HEK293 (cell line): ENCODE measurements around the gene ADRA1B.

Source experiments
- GLIS1 ChIP-seq: fragments of 450-650 bp; formaldehyde crosslinking; IDR thresholded peaks from 2 replicates; pipeline ENCODE4 v1.5.1; 2016; ENCODE audit warnings: missing biosample characterization, missing genetic modification characterization
- MYNN ChIP-seq: fragments of 450-650 bp; formaldehyde crosslinking; IDR thresholded peaks from 2 replicates; pipeline ENCODE4 v1.5.1; 2016; ENCODE audit warnings: missing biosample characterization, missing genetic modification characterization, borderline replicate concordance
- PRDM10 ChIP-seq: fragments of 450-650 bp; formaldehyde crosslinking; IDR thresholded peaks from 2 replicates; pipeline ENCODE4 v1.5.1; 2016; ENCODE audit warnings: missing biosample characterization, missing genetic modification characterization
- ZNF112 ChIP-seq: fragments of 450-650 bp; formaldehyde crosslinking; IDR thresholded peaks from 2 replicates; pipeline ENCODE4 v1.5.0; 2017; ENCODE audit warnings: missing biosample characterization, missing genetic modification characterization
- ZNF19 ChIP-seq: fragments of 450-650 bp; formaldehyde crosslinking; IDR thresholded peaks from 2 replicates; pipeline ENCODE4; 2016; ENCODE audit warnings: missing biosample characterization, missing genetic modification characterization, low read depth
- ZNF2 ChIP-seq: fragments of 450-650 bp; formaldehyde crosslinking; IDR thresholded peaks from 2 replicates; pipeline ENCODE4 v1.5.1; 2016; ENCODE audit warnings: missing biosample characterization, missing genetic modification characterization
- ZNF202 ChIP-seq: fragments of 450-650 bp; formaldehyde crosslinking; IDR thresholded peaks from 2 replicates; pipeline ENCODE4 v1.5.1; 2016; ENCODE audit warnings: missing biosample characterization, missing genetic modification characterization, borderline replicate concordance
- ZNF214 ChIP-seq: fragments of 450-650 bp; formaldehyde crosslinking; IDR thresholded peaks from 2 replicates; pipeline ENCODE4 v1.5.1; 2017; ENCODE audit warnings: missing biosample characterization, mild to moderate bottlenecking, missing genetic modification characterization, borderline replicate concordance
- ZNF23 ChIP-seq: fragments of 450-650 bp; formaldehyde crosslinking; IDR thresholded peaks from 2 replicates; pipeline ENCODE4 v1.5.1; 2016; ENCODE audit warnings: missing biosample characterization, missing genetic modification characterization, borderline replicate concordance
- ZNF354C ChIP-seq: fragments of 450-650 bp; formaldehyde crosslinking; IDR thresholded peaks from 2 replicates; pipeline ENCODE4 v1.5.1; 2016; ENCODE audit warnings: missing biosample characterization, missing genetic modification characterization, low read depth, borderline replicate concordance
- ZNF362 ChIP-seq: fragments of 450-650 bp; formaldehyde crosslinking; IDR thresholded peaks from 2 replicates; pipeline ENCODE4 v1.5.1; 2016; ENCODE audit warnings: missing biosample characterization, missing genetic modification characterization
- ZNF366 ChIP-seq: fragments of 450-650 bp; formaldehyde crosslinking; conservative IDR thresholded peaks from 2 replicates; pipeline ENCODE4 v1.5.1; 2016; ENCODE audit warnings: missing biosample characterization, missing genetic modification characterization
- ZNF404 ChIP-seq: fragments of 450-650 bp; formaldehyde crosslinking; IDR thresholded peaks from 2 replicates; pipeline ENCODE4 v1.5.1; 2017; ENCODE audit warnings: missing biosample characterization, missing genetic modification characterization
- ZNF416 ChIP-seq: fragments of 450-650 bp; formaldehyde crosslinking; IDR thresholded peaks from 2 replicates; pipeline ENCODE4 v1.5.1; 2016; ENCODE audit warnings: missing biosample characterization, missing genetic modification characterization
- ZNF48 ChIP-seq: fragments of 450-650 bp; formaldehyde crosslinking; IDR thresholded peaks from 2 replicates; pipeline ENCODE4 v1.5.1; 2016; ENCODE audit warnings: missing biosample characterization, missing genetic modification characterization
- ZNF488 ChIP-seq: fragments of 450-650 bp; formaldehyde crosslinking; IDR thresholded peaks from 2 replicates; pipeline ENCODE4 v1.5.1; 2016; ENCODE audit warnings: missing biosample characterization, missing genetic modification characterization
- ZNF521 ChIP-seq: fragments of 450-650 bp; formaldehyde crosslinking; IDR thresholded peaks from 2 replicates; pipeline ENCODE4 v1.5.1; 2017; ENCODE audit warnings: missing biosample characterization, mild to moderate bottlenecking, missing genetic modification characterization
- ZNF529 ChIP-seq: fragments of 450-650 bp; formaldehyde crosslinking; IDR thresholded peaks from 2 replicates; pipeline ENCODE4 v1.5.1; 2017; ENCODE audit warnings: missing genetic modification characterization, missing biosample characterization; ENCODE audit not compliant: insufficient replicate concordance
- ZNF530 ChIP-seq: fragments of 450-650 bp; formaldehyde crosslinking; IDR thresholded peaks from 2 replicates; pipeline ENCODE4 v1.5.1; 2016; ENCODE audit warnings: low read depth, missing biosample characterization, missing genetic modification characterization
- ZNF600 ChIP-seq: fragments of 450-650 bp; formaldehyde crosslinking; IDR thresholded peaks from 2 replicates; pipeline ENCODE4 v1.5.1; 2016; ENCODE audit warnings: missing biosample characterization, missing genetic modification characterization
- ZNF664 ChIP-seq: fragments of 450-650 bp; formaldehyde crosslinking; IDR thresholded peaks from 2 replicates; pipeline ENCODE4 v1.5.1; 2016; ENCODE audit warnings: missing biosample characterization, missing genetic modification characterization
- ZNF670 ChIP-seq: fragments of 450-650 bp; formaldehyde crosslinking; IDR thresholded peaks from 2 replicates; pipeline ENCODE4 v1.5.1; 2016; ENCODE audit warnings: missing biosample characterization, missing genetic modification characterization, low read depth
- ZNF677 ChIP-seq: fragments of 450-650 bp; IDR thresholded peaks from 2 replicates; pipeline ENCODE4 v1.5.0; 2018; ENCODE audit warnings: missing biosample characterization, mild to moderate bottlenecking, missing genetic modification characterization, moderate library complexity
- ZNF701 ChIP-seq: fragments of 450-650 bp; formaldehyde crosslinking; IDR thresholded peaks from 2 replicates; pipeline ENCODE4 v1.5.1; 2016; ENCODE audit warnings: missing biosample characterization, missing genetic modification characterization
- ZNF776 ChIP-seq: fragments of 450-650 bp; formaldehyde crosslinking; IDR thresholded peaks from 2 replicates; pipeline ENCODE4 v1.5.0; 2017; ENCODE audit warnings: missing biosample characterization, missing genetic modification characterization, borderline replicate concordance
- TF ChIP-seq, protein P1 (sequence below): fragments of 450-650 bp; formaldehyde crosslinking; IDR thresholded peaks from 2 replicates; pipeline ENCODE4 v1.5.1; 2016; ENCODE audit warnings: missing biosample characterization, missing genetic modification characterization, borderline replicate concordance
- TF ChIP-seq, protein P2 (sequence below): fragments of 450-650 bp; formaldehyde crosslinking; IDR thresholded peaks from 2 replicates; pipeline ENCODE4 v1.5.1; 2016; ENCODE audit warnings: missing biosample characterization, missing genetic modification characterization
- TF ChIP-seq, protein P3 (sequence below): fragments of 450-650 bp; formaldehyde crosslinking; IDR thresholded peaks from 2 replicates; pipeline ENCODE4 v1.5.1; 2016; ENCODE audit warnings: missing biosample characterization, missing genetic modification characterization

Gene ADRA1B

DNA sequence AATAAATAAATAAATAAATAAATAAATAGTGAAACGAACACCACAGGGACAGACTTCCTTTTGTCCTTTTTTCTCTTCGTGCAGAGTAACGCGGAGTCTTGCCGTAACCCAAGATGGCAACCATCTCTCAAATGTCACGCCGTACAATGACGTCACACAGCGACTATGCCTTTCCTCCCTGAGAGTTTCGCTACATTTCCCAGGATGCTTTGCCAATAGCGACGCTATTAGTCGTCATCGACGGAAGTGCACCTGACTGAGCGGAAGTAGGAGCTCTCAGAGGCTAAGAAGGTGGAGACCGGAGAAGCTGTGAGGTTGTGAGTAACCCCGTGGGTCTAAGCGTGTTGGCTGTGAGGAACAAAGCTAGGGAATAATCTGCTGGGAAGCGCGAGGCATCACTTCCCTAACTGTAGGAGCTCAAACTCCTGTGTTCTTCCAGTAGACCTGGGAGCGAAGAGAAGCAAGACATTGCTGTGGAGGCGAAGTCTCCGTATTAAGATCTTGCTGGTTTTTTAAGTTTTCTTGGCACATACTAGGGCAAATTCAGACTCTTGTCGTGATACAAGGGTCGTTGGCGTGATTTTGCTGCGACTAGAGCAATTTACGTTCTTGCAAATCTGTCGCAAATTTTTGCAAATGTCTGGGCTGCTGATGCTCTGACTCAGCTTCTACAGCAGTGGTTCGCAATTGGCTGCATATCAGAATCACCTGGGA is 92.8 kb downstream of the ADRA1B start, which contains the start of gene TTC1 (continued):
- TF ChIP-seq ZNF600 (tag by site-specific recombination) (peak; percentile 10; the same call in 1 of the 2 replicates), ZNF112 (tag by site-specific recombination) (no peak), GLIS1 (peak; percentile 59), ZNF48 (tag by site-specific recombination) (no peak), ZNF19 (peak; percentile 100), MYNN (peak; percentile 86; the same call in 1 of the 2 replicates), ZNF214 (peak; percentile 91; the same call in 1 of the 2 replicates), ZNF362 (tag by site-specific recombination) (peak; percentile 87), ZNF521 (no peak), ZNF677 (no peak), ZNF23 (tag by site-specific recombination) (peak; percentile 80; the same call in 1 of the 2 replicates), ZNF202 (tag by site-specific recombination) (peak; percentile 100), ZNF416 (peak; percentile 78; the same call in 1 of the 2 replicates), ZNF366 (tag by site-specific recombination) (peak; percentile 85), ZNF404 (tag by site-specific recombination) (peak; percentile 100), ZNF664 (tag by site-specific recombination) (peak; percentile 99), ZNF354C (peak; percentile 99), ZNF2 (tag by site-specific recombination) (peak; percentile 51; the same call in 1 of the 2 replicates), ZNF776 (tag by site-specific recombination) (peak; percentile 87; the same call in 1 of the 2 replicates), PRDM10 (tag by site-specific recombination) (peak; percentile 51), ZNF488 (tag by site-specific recombination) (peak; percentile 77), ZNF701 (tag by site-specific recombination) (no peak), ZNF670 (tag by site-specific recombination) (peak; percentile 88; the same call in 1 of the 2 replicates), ZNF530 (tag by site-specific recombination) (peak; percentile 97), ZNF529 (peak; percentile 94)
- TF ChIP-seq, protein P1, sequence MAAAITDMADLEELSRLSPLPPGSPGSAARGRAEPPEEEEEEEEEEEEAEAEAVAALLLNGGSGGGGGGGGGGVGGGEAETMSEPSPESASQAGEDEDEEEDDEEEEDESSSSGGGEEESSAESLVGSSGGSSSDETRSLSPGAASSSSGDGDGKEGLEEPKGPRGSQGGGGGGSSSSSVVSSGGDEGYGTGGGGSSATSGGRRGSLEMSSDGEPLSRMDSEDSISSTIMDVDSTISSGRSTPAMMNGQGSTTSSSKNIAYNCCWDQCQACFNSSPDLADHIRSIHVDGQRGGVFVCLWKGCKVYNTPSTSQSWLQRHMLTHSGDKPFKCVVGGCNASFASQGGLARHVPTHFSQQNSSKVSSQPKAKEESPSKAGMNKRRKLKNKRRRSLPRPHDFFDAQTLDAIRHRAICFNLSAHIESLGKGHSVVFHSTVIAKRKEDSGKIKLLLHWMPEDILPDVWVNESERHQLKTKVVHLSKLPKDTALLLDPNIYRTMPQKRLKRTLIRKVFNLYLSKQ (tag by site-specific recombination), result peak; percentile 99
- TF ChIP-seq, protein P2, sequence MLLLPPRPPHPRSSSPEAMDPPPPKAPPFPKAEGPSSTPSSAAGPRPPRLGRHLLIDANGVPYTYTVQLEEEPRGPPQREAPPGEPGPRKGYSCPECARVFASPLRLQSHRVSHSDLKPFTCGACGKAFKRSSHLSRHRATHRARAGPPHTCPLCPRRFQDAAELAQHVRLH (tag by site-specific recombination), result peak; percentile 98
- TF ChIP-seq, protein P3, sequence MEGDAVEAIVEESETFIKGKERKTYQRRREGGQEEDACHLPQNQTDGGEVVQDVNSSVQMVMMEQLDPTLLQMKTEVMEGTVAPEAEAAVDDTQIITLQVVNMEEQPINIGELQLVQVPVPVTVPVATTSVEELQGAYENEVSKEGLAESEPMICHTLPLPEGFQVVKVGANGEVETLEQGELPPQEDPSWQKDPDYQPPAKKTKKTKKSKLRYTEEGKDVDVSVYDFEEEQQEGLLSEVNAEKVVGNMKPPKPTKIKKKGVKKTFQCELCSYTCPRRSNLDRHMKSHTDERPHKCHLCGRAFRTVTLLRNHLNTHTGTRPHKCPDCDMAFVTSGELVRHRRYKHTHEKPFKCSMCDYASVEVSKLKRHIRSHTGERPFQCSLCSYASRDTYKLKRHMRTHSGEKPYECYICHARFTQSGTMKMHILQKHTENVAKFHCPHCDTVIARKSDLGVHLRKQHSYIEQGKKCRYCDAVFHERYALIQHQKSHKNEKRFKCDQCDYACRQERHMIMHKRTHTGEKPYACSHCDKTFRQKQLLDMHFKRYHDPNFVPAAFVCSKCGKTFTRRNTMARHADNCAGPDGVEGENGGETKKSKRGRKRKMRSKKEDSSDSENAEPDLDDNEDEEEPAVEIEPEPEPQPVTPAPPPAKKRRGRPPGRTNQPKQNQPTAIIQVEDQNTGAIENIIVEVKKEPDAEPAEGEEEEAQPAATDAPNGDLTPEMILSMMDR (tag by site-specific recombination), result no peak
